Measurements from ENCODE around the gene SRGAP3. TPM values are rescaled to one million over a fixed set of nuclear protein-coding genes. Genes with fewer than 3 reads are reported as not detected.

SRGAP3 gene
- total RNA-seq, 2 donors from 2014 or later = 5.7 to 6.1 TPM

DNA sequence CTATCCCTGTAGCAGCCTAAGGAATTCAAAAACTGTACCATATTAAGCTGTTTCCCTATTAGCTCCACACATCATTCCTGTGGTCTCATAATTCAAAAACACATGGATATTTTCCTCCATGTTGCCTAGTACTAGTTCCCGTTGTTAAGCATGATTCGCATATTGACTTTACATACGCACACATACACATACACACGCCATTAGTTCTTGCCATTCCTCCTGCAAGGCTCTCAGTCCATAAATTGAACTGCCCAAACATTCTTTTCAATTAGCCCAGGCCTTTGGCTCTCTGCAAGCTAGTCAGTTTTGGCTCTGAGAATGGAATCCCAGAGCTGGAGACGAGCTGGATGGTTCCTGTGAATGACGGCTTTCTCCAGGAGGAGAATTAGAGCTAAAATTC, 229.0 kb downstream of the SRGAP3 start:
- no peak for DNase-seq
- intact Hi-C loops (cut with DNase I) = no loop called here
- TF ChIP-seq, protein P1, sequence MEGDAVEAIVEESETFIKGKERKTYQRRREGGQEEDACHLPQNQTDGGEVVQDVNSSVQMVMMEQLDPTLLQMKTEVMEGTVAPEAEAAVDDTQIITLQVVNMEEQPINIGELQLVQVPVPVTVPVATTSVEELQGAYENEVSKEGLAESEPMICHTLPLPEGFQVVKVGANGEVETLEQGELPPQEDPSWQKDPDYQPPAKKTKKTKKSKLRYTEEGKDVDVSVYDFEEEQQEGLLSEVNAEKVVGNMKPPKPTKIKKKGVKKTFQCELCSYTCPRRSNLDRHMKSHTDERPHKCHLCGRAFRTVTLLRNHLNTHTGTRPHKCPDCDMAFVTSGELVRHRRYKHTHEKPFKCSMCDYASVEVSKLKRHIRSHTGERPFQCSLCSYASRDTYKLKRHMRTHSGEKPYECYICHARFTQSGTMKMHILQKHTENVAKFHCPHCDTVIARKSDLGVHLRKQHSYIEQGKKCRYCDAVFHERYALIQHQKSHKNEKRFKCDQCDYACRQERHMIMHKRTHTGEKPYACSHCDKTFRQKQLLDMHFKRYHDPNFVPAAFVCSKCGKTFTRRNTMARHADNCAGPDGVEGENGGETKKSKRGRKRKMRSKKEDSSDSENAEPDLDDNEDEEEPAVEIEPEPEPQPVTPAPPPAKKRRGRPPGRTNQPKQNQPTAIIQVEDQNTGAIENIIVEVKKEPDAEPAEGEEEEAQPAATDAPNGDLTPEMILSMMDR (IDR thresholded peaks at IDR 0.05) = no peak

DNA sequence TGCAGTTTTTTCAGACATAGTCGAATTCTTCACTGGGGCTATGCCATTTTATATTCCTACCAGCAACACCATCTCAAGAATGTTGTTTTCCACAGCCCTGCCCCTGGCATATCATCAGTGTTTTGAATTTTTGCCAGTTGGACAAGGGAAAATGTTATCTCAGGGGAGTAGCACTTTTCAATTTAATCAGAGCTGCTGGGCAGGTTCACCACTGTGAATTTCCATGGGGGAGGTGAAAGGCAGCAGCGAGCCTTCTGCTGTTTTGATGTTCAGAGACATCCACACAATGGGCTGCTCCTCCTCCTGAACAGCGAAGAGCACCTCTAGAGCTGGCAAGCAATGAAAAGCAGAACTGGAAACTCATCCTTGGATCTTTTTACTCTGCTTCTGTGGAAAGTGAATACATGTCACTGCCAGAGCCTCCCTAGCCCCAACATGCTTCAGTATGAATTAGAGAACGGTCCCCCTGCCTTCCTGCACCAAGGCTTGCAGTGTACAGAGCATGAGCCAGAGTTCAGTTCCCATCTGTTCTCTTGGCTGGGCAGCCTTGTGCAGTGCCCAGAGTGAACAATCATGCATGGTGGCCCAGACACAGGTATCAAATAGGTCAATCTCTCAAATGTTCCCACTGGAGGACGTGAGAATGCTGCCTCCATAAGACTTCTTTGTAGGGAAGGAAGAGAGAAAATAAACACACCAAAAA, 230.0 kb downstream of the SRGAP3 start:
- no peaks in the 10 kb centered on the region for H3K27me3 ChIP-seq
- H3K4me1 ChIP-seq = no peaks in the 10 kb centered on the region
- intact Hi-C loops (cut with DNase I) = no loop called here
- TF ChIP-seq, protein P1 (IDR thresholded peaks at IDR 0.05) = no peak
- no peak overlapping the region for H3K4me3 ChIP-seq
- no peak for DNase-seq
- H3K36me3 ChIP-seq = no peaks in the 10 kb centered on the region
- no peak overlapping the region for H3K27ac ChIP-seq
- no peak overlapping the region for H3K9ac ChIP-seq (ENCODE audit: low read depth in 2 of 2, low read length in 2 of 2)
- H3K9me3 ChIP-seq = no peaks in the 10 kb centered on the region

More for the DNA sequence above, 229.0 kb downstream of the SRGAP3 start:
- Histone ChIP-seq H3K4me1 (no peaks in the 10 kb centered on the region), H3K9ac (ENCODE audit: low read depth in 2 of 2, low read length in 2 of 2) (no peak overlapping the region), H3K27me3 (no peaks in the 10 kb centered on the region), H3K27ac (no peak overlapping the region), H3K36me3 (no peaks in the 10 kb centered on the region), H3K4me3 (no peak overlapping the region), H3K9me3 (no peaks in the 10 kb centered on the region)

DNA sequence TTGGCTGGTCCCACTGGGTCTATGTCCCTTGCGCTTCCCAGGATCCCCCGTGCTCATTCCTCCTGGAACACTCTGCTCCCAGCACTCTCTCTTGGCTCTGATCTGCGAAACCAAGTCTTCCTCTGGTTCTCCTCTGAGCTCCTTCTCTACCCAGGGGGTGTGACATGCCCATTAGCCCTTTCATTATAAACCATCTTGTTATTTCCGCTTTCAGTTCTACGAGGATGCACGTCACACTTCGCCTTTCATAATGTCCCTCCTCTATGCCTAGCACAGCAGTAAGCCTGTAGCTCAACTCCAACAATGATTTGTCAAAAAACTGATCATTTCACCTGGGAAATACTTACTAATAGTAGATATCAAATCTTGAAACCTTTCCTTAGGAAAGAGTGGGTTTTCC, 234.2 kb downstream of the SRGAP3 start:
- TF ChIP-seq, protein P1 (IDR thresholded peaks at IDR 0.05) = no peak
- H3K27ac ChIP-seq = no peak overlapping the region
- H3K36me3 ChIP-seq = no peaks in the 10 kb centered on the region
- H3K9ac ChIP-seq (ENCODE audit: low read depth in 2 of 2, low read length in 2 of 2) = no peak overlapping the region
- no peak for DNase-seq
- H3K4me1 ChIP-seq = no peaks in the 10 kb centered on the region
- intact Hi-C loops (cut with DNase I) = no loop called here
- H3K27me3 ChIP-seq = no peaks in the 10 kb centered on the region
- H3K4me3 ChIP-seq = no peak overlapping the region
- no peaks in the 10 kb centered on the region for H3K9me3 ChIP-seq

DNA sequence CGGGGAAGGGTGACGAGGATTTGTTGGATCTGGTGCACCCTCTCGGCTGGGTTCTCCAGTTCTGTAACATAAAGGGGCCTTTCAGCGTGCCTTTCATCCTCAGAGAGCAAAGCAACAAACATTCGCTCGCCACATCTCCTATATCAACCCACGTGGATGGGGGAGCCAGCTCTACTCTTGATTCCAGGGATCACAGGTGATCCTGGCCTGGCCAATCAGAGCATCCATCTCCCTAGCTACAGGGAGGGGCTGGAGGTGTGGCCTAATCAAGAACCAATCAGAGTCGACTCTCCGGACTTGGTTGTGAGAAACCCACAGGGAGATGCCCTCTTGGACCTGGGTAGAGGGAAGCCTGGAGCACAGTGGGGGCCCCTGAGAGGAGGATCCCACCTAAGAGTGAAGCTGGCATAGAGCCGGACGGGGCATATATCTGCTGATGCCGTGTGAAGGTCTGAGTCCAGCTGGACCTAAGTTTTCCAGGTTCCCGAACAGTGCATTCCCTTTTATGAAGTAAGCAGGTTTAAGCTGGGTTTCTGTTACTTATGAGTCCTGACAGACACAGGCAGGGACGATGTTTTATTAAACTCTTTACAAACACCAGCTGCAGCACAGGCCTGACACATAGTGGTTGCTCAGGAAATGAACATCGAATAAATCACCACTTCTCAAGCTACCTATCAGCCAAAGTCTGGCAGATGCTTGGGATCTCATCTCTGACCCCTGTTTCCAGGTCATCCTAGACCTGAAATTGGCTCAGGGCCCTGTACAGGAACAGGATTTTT, 235.5 kb downstream of the SRGAP3 start:
- H3K9ac ChIP-seq (ENCODE audit: low read depth in 2 of 2, low read length in 2 of 2) = no peak overlapping the region
- H3K36me3 ChIP-seq = no peaks in the 10 kb centered on the region
- TF ChIP-seq, protein P1 (IDR thresholded peaks at IDR 0.05) = no peak
- no peak overlapping the region for H3K4me3 ChIP-seq
- intact Hi-C loops (cut with DNase I) = no loop called here
- H3K27me3 ChIP-seq = no peaks in the 10 kb centered on the region
- no peak overlapping the region for H3K27ac ChIP-seq
- no peaks in the 10 kb centered on the region for H3K9me3 ChIP-seq
- no peak for DNase-seq
- H3K4me1 ChIP-seq = no peaks in the 10 kb centered on the region

DNA sequence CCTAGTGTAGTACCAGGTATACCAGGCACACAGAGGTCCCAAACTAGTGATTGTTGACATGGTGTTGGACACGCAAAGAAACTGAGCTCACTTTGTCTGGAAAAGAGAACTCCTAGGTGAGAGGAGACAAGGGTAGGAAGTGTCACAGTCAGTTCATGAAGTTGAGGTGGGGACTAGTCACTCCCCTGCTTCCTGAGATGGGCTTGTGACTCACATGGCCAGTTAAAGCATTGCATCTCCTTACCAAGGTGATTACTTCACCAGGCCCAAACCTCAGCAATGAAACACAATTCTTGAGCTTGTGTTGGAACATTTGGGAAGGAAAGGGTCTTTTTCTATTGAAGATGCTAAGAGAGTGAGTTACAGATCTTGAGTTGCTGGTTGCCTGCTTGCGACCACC, 236.9 kb downstream of the SRGAP3 start:
- Histone ChIP-seq H3K4me1 (no peaks in the 10 kb centered on the region), H3K36me3 (no peaks in the 10 kb centered on the region), H3K9me3 (no peaks in the 10 kb centered on the region), H3K27me3 (no peaks in the 10 kb centered on the region), H3K4me3 (no peak overlapping the region), H3K27ac (no peak overlapping the region), H3K9ac (ENCODE audit: low read depth in 2 of 2, low read length in 2 of 2) (no peak overlapping the region)
- TF ChIP-seq, protein P1 (IDR thresholded peaks at IDR 0.05) = no peak
- no peak for DNase-seq
- intact Hi-C loops (cut with DNase I) = no loop called here

All from colonic mucosa (tissue), 4 donors.